NCI-H1048 (cell line): ENCODE results near the gene ZNF165.
"Not testable (repeated sequence)": the region's sequence is repeated elsewhere in the genome, so short reads cannot be mapped to it uniquely, and the experiment has no call there.

Experiments
- DNase-seq: peaks from one replicate; lab custom pipeline; 2025; lab: John Stamatoyannopoulos, UW

ZNF165 gene

GRCh38 chr6:28080381-28080630 is at the start of gene ZNF165:
Gene ZNF165, plus strand, starts transcription at chr6:28080568. Its CDS starts 4,913 bp downstream, at chr6:28085481.
- not testable (repeated sequence) for DNase-seq

GRCh38 chr6:28053584-28053983 is 26.8 kb upstream of the ZNF165 start:
- DNase-seq: no peak

- no peak for DNase-seq
These were observed 20.0 kb upstream of the ZNF165 start for GRCh38 chr6:28060405-28060804.

- no peak for DNase-seq
These were observed 16.1 kb upstream of the ZNF165 start for GRCh38 chr6:28064272-28064671.

GRCh38 chr6:28068067-28068466 is 12.3 kb upstream of the ZNF165 start:
- no peak for DNase-seq

GRCh38 chr6:28070968-28071367 is 9.4 kb upstream of the ZNF165 start:
- not testable (repeated sequence) for DNase-seq

GRCh38 chr6:28078050-28078449 is 2.3 kb upstream of the ZNF165 start:
- DNase-seq: no peak

GRCh38 chr6:28078836-28079235 is 1.5 kb upstream of the ZNF165 start:
- DNase-seq: no peak

- peak; percentile 75 for DNase-seq
These were observed 490 bp downstream of the ZNF165 start for GRCh38 chr6:28080631-28081485.

- no peak for DNase-seq
These were observed 1.1 kb downstream of the ZNF165 start for GRCh38 chr6:28081486-28081751.

GRCh38 chr6:28082939-28083338 is 2.6 kb downstream of the ZNF165 start:
- no peak for DNase-seq

- DNase-seq: no peak
These were observed 8.7 kb downstream of the ZNF165 start for GRCh38 chr6:28089054-28089453.

GRCh38 chr6:28090917-28091586 is 10.7 kb downstream of the ZNF165 start:
- DNase-seq: no peak

- not testable (repeated sequence) for DNase-seq
These were observed 21.9 kb downstream of the ZNF165 start for GRCh38 chr6:28102222-28102621.

- not testable (repeated sequence) for DNase-seq
These were observed 22.3 kb downstream of the ZNF165 start for GRCh38 chr6:28102699-28103098.

GRCh38 chr6:28104392-28105244 is 24.2 kb downstream of the ZNF165 start:
- no peak for DNase-seq

GRCh38 chr6:28105245-28105639 is 24.9 kb downstream of the ZNF165 start:
- no peak for DNase-seq

- DNase-seq: no peak
These were observed 27.1 kb downstream of the ZNF165 start for GRCh38 chr6:28107506-28107905.

- no peak for DNase-seq
These were observed 31.6 kb downstream of the ZNF165 start for GRCh38 chr6:28111964-28112363.

GRCh38 chr6:28115799-28116198 is 35.4 kb downstream of the ZNF165 start:
- no peak for DNase-seq

GRCh38 chr6:28117386-28118050 is 37.1 kb downstream of the ZNF165 start:
- no peak for DNase-seq

- no peak for DNase-seq
These were observed 37.8 kb downstream of the ZNF165 start for GRCh38 chr6:28118217-28118616.
